ENCODE measurements around the gene CAPN5. TPM values are rescaled to one million over a fixed set of nuclear protein-coding genes. Genes with fewer than 3 reads are reported as not detected.
"Not testable (repeated sequence)": the region's sequence is repeated elsewhere in the genome, so short reads cannot be mapped to it uniquely, and the experiment has no call there.

CAPN5 gene
- total and polyA plus RNA-seq, 2 experiments from 2014 or later: 10.2 to 32.2 TPM

- not testable (repeated sequence) for H3K4me3 ChIP-seq; H3K4me1 Mint-ChIP-seq; H2AFZ ChIP-seq; H3K4me1 ChIP-seq (ENCODE audit: insufficient read depth); H3K27ac ChIP-seq (ENCODE audit: low read depth); H3F3A ChIP-seq (replicated peaks; ENCODE audit: low read depth); H3K9me2 ChIP-seq (ENCODE audit: insufficient read depth); H3K4me3 Mint-ChIP-seq; H3K4me2 ChIP-seq; H3K27me3 Mint-ChIP-seq (ENCODE audit: insufficient read depth, low read depth, poor library complexity); H4K20me1 ChIP-seq (replicated peaks; ENCODE audit: insufficient read depth); H3K36me3 ChIP-seq (ENCODE audit: insufficient read depth); H3K27ac Mint-ChIP-seq; ATAC-seq; DNase-seq (ENCODE audit: low spot score); H3K79me2 ChIP-seq (replicated peaks; ENCODE audit: insufficient read depth); H3K27me3 ChIP-seq (ENCODE audit: insufficient read depth)
- peaks cover 15% of the 10 kb centered on the region for H3K36me3 Mint-ChIP-seq (ENCODE audit: low read depth)
- H3K9me3 Mint-ChIP-seq: peaks cover 22% of the 10 kb centered on the region
These were observed 30.4 kb downstream of the CAPN5 start for GRCh38 chr11:77097180-77097579.

- Histone ChIP-seq H3K36me3 (ENCODE audit: insufficient read depth) (no peaks in the 10 kb centered on the region), H3K27me3 (ENCODE audit: insufficient read depth) (no peaks in the 10 kb centered on the region), H3K27ac (ENCODE audit: low read depth) (no peak overlapping the region), H3F3A (replicated peaks; ENCODE audit: low read depth) (no peaks in the 10 kb centered on the region), H3K4me3 (no peak overlapping the region), H3K79me2 (replicated peaks; ENCODE audit: insufficient read depth) (no peaks in the 10 kb centered on the region), H2AFZ (no peak overlapping the region), H3K9me2 (ENCODE audit: insufficient read depth) (0 out of 2 replicates have a peak, but pooled peaks cover 5% of the 10 kb centered on the region), H4K20me1 (replicated peaks; ENCODE audit: insufficient read depth) (no peaks in the 10 kb centered on the region), H3K4me2 (no peak overlapping the region), H3K4me1 (ENCODE audit: insufficient read depth) (no peaks in the 10 kb centered on the region)
- H3K36me3 Mint-ChIP-seq (ENCODE audit: low read depth): peaks cover 15% of the 10 kb centered on the region
- peaks cover 12% of the 10 kb centered on the region for H3K27me3 Mint-ChIP-seq (ENCODE audit: insufficient read depth, low read depth, poor library complexity)
- ATAC-seq (no peak), DNase-seq (ENCODE audit: low spot score) (no peak)
- H3K4me3 Mint-ChIP-seq: no peak overlapping the region
- no peak for TF ChIP-seq EZH2phosphoT487 (IDR thresholded peaks at IDR 0.05; ENCODE audit: unreplicated experiment)
- TF ChIP-seq CREB1 (CRISPR knock-in tag; IDR thresholded peaks at IDR 0.05; ENCODE audit: low read depth): no peak
- H3K4me1 Mint-ChIP-seq: no peaks in the 10 kb centered on the region; the same call in 2 of the 3 replicates
- H3K9me3 Mint-ChIP-seq: peaks cover 22% of the 10 kb centered on the region
- H3K27ac Mint-ChIP-seq: no peak overlapping the region
These were observed 33.6 kb downstream of the CAPN5 start for GRCh38 chr11:77100166-77101042.

- 0 out of 2 replicates have a peak, but pooled peaks cover 5% of the 10 kb centered on the region for H3K9me2 ChIP-seq (ENCODE audit: insufficient read depth)
- no peak overlapping the region for H3K4me2 ChIP-seq
- H2AFZ ChIP-seq: no peak overlapping the region
- Mint-ChIP-seq H3K9me3 (peaks cover 22% of the 10 kb centered on the region), H3K27me3 (ENCODE audit: insufficient read depth, low read depth, poor library complexity) (peaks cover 10% of the 10 kb centered on the region), H3K4me3 (no peak overlapping the region), H3K4me1 (no peaks in the 10 kb centered on the region; the same call in 2 of the 3 replicates), H3K36me3 (ENCODE audit: low read depth) (peaks cover 15% of the 10 kb centered on the region), H3K27ac (no peak overlapping the region)
- no peak overlapping the region for H3K4me3 ChIP-seq
- no peak overlapping the region for H3K27ac ChIP-seq (ENCODE audit: low read depth)
- no peaks in the 10 kb centered on the region for H3K27me3 ChIP-seq (ENCODE audit: insufficient read depth)
- no peaks in the 10 kb centered on the region for H3K79me2 ChIP-seq (replicated peaks; ENCODE audit: insufficient read depth)
- no peak for TF ChIP-seq POLR2AphosphoS5 (IDR thresholded peaks at IDR 0.05; ENCODE audit: low read depth)
- peak; percentile 73 to 79 for TF ChIP-seq CTCF (conservative IDR thresholded peaks at IDR 0.05; ENCODE audit: low read depth in 2 of 2)
- DNase-seq (ENCODE audit: low spot score): peak; percentile 74
- no peaks in the 10 kb centered on the region for H3F3A ChIP-seq (replicated peaks; ENCODE audit: low read depth)
- peak; percentile 75 for ATAC-seq
- no peaks in the 10 kb centered on the region for H4K20me1 ChIP-seq (replicated peaks; ENCODE audit: insufficient read depth)
- H3K36me3 ChIP-seq (ENCODE audit: insufficient read depth): no peaks in the 10 kb centered on the region
- no peaks in the 10 kb centered on the region for H3K4me1 ChIP-seq (ENCODE audit: insufficient read depth)
These were observed 34.3 kb downstream of the CAPN5 start for GRCh38 chr11:77101043-77101537.

All from GM23338 (cell line).